GM20431 (cell line): ENCODE results near the gene P4HA2.

Experiments used
- in situ Hi-C: fragments of 300-500 bp; cut with MseI, MboI; formaldehyde crosslinking; loops from one replicate; pipeline ENCODE4 v1.15.0; 2020; ENCODE audit warnings: low sequenced_read_pairs; ENCODE audit not compliant: unreplicated experiment

The P4HA2 gene

GRCh38 chr5:132228241-132229035 is 785 bp upstream of the P4HA2 start:
- in situ Hi-C loops = no loop called here

- in situ Hi-C loops = no loop called here
Measured at GRCh38 chr5:132227235-132227484, 493 bp downstream of the P4HA2 start.

- in situ Hi-C loops = no loop called here
Measured at GRCh38 chr5:132226516-132227234, 978 bp downstream of the P4HA2 start.

GRCh38 chr5:132225165-132226032 is 2.3 kb downstream of the P4HA2 start:
- in situ Hi-C loops = no loop called here

GRCh38 chr5:132224716-132225115 is 2.9 kb downstream of the P4HA2 start:
- in situ Hi-C loops = no loop called here

GRCh38 chr5:132223861-132224260 is 3.8 kb downstream of the P4HA2 start:
- in situ Hi-C loops = no loop called here

- in situ Hi-C loops = no loop called here
Measured at GRCh38 chr5:132222649-132223038, 5.0 kb downstream of the P4HA2 start.

- in situ Hi-C loops = no loop called here
Measured at GRCh38 chr5:132221781-132222648, 5.6 kb downstream of the P4HA2 start.

GRCh38 chr5:132220491-132220890 is 7.2 kb downstream of the P4HA2 start:
- in situ Hi-C loops = no loop called here

- in situ Hi-C loops = no loop called here
Measured at GRCh38 chr5:132219981-132220380, 7.7 kb downstream of the P4HA2 start.

- in situ Hi-C loops = no loop called here
Measured at GRCh38 chr5:132219289-132219970, 8.2 kb downstream of the P4HA2 start.

- in situ Hi-C loops = no loop called here
Measured at GRCh38 chr5:132218321-132218720, 9.3 kb downstream of the P4HA2 start.

GRCh38 chr5:132215329-132215728 is 12.3 kb downstream of the P4HA2 start:
- in situ Hi-C loops = no loop called here

GRCh38 chr5:132214491-132214890 is 13.2 kb downstream of the P4HA2 start:
- in situ Hi-C loops = no loop called here

- in situ Hi-C loops = no loop called here
Measured at GRCh38 chr5:132213666-132214065, 14.0 kb downstream of the P4HA2 start.

GRCh38 chr5:132211787-132212186 is 15.9 kb downstream of the P4HA2 start:
- in situ Hi-C loops = no loop called here

GRCh38 chr5:132210944-132211343 is 16.7 kb downstream of the P4HA2 start:
- in situ Hi-C loops = no loop called here

GRCh38 chr5:132209901-132210545 is 17.6 kb downstream of the P4HA2 start:
- in situ Hi-C loops = no loop called here

GRCh38 chr5:132209131-132209530 is 18.5 kb downstream of the P4HA2 start:
- in situ Hi-C loops = no loop called here
